ENCODE data around the gene ARHGEF17.

ARHGEF17 gene

GRCh38 chr11:73412308-73412707 lies 104.2 kb downstream of the ARHGEF17 start:
- DNase-seq (ENCODE audit: low spot score), result no peak

- no peak for DNase-seq (ENCODE audit: low spot score)
Observed at GRCh38 chr11:73413256-73413655, 105.2 kb downstream of the ARHGEF17 start.

GRCh38 chr11:73414977-73415651 lies 107.0 kb downstream of the ARHGEF17 start:
- peak; percentile 74 for DNase-seq (ENCODE audit: low spot score)

- DNase-seq (ENCODE audit: low spot score), result no peak
Observed at GRCh38 chr11:73415854-73416615, 108.0 kb downstream of the ARHGEF17 start.

GRCh38 chr11:73416786-73417185 lies 108.7 kb downstream of the ARHGEF17 start:
- DNase-seq (ENCODE audit: low spot score), result no peak

All from Ammon's horn (tissue), 1 donor.